OCI-LY1 (cell line): ENCODE results near the gene MYH16.
"Not testable (repeated sequence)": the region's sequence is repeated elsewhere in the genome, so short reads cannot be mapped to it uniquely, and the experiment has no call there.

Experiments
- CTCF ChIP-seq: fragments of 200-600 bp; sonication (generic), shearing (Covaris generic); IDR thresholded peaks from 2 replicates; pipeline ENCODE4 v1.5.1; 2017; ENCODE audit warnings: mild to moderate bottlenecking, antibody characterized with exemption, low read length, moderate library complexity, mixed read lengths
- EZH2 ChIP-seq: fragments of 200-600 bp; sonication (generic), shearing (Covaris generic); IDR thresholded peaks from 2 replicates; pipeline ENCODE4 v1.8.0; 2017; ENCODE audit warnings: borderline replicate concordance, mixed run types, mild to moderate bottlenecking, antibody characterized with exemption, low read length, moderate library complexity, mixed read lengths

GRCh38 chr7:99358521-99358920, 85.9 kb downstream of the MYH16 start:
- TF ChIP-seq CTCF, EZH2: not testable (repeated sequence)
